Measurements from ENCODE around the gene ABTB2.

DNA sequence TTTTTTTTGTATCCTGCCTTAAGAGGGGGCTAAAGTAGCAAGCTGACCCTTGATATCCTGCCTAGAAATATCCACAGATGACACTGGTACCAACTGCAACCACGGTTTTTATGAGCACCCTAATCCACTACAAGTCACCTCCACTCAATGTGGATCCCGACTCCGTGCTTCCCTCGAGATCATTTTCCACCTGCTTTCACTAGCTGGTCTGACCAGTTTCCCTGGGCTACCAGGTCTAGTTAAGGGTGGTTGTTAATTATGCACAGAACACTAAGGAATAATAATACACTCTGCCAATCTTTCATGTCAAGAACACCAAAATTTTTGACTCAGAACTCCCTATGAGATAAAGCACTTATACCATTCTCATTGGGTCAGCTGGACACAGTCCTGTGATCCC, 82.3 kb downstream of the ABTB2 start:
- TF ChIP-seq CTCF (IDR thresholded peaks at IDR 0.05; ENCODE audit: borderline replicate concordance, extremely low read depth, low read length, poor library complexity, severe bottlenecking) (no peak), EZH2 (IDR thresholded peaks at IDR 0.05; ENCODE audit: borderline replicate concordance, low read depth, low read length, severe bottlenecking) (no peak)

Data from DND-41 (cell line).